ENCODE data around the gene VCL.
"Not testable (repeated sequence)": the region's sequence is repeated elsewhere in the genome, so short reads cannot be mapped to it uniquely, and the experiment has no call there.

The VCL gene

GRCh38 chr10:73959484-73960243, 38.3 kb upstream of the VCL start:
- Histone ChIP-seq H3K4me3 (no peak overlapping the region), H4K20me1 (peaks cover 0 to 6% (median 0%) of the 10 kb centered on the region in 11 experiments; a peak in 2 of 22 replicates), H3K4me2 (peak overlapping the region; percentile 73 to 96 (median 88)), H3K27me3 (no peaks in the 10 kb centered on the region; a peak in 2 of 22 replicates), H3K9me3 (replicated peaks in 1 of 11) (0 out of 22 replicates have a peak, but pooled peaks cover 0 to 11% (median 0%) of the 10 kb centered on the region in 11 experiments), H3K27ac (peak overlapping the region in 8 of 11 experiments; percentile 78 to 90 (median 84); a peak in 13 of 22 replicates), H3K36me3 (no peaks in the 10 kb centered on the region), H3K4me1 (peaks cover 52 to 63% (median 57%) of the 10 kb centered on the region in 10 experiments), H3K9ac (no peak overlapping the region)
- no peak for TF ChIP-seq Cebpa-rat (IDR thresholded peaks at IDR 0.05)

- H3K27me3 ChIP-seq: no peaks in the 10 kb centered on the region; a peak in 1 of 22 replicates
- H3K4me3 ChIP-seq: no peak overlapping the region
- no peaks in the 10 kb centered on the region for H3K36me3 ChIP-seq
- H4K20me1 ChIP-seq: no peaks in the 10 kb centered on the region
- no peak overlapping the region for H3K27ac ChIP-seq
- TF ChIP-seq Cebpa-rat (IDR thresholded peaks at IDR 0.05): no peak
- peaks cover 27 to 41% (median 36%) of the 10 kb centered on the region in 10 experiments for H3K4me1 ChIP-seq
- H3K9ac ChIP-seq: no peak overlapping the region
- no peak overlapping the region for H3K4me2 ChIP-seq
- 0 out of 22 replicates have a peak, but pooled peaks cover 0 to 11% (median 0%) of the 10 kb centered on the region in 11 experiments for H3K9me3 ChIP-seq (replicated peaks in 1 of 11)
Measured at GRCh38 chr10:73962386-73962785, 35.5 kb upstream of the VCL start.

GRCh38 chr10:73963533-73963932, 34.4 kb upstream of the VCL start:
- not testable (repeated sequence) for H3K27ac ChIP-seq, H3K4me3 ChIP-seq

GRCh38 chr10:73964743-73965142, 33.2 kb upstream of the VCL start:
- no peak overlapping the region for H3K27ac ChIP-seq
- H3K27me3 ChIP-seq: no peaks in the 10 kb centered on the region; a peak in 1 of 22 replicates
- H3K4me2 ChIP-seq: no peak overlapping the region
- no peak for TF ChIP-seq Cebpa-rat (IDR thresholded peaks at IDR 0.05)
- 0 out of 22 replicates have a peak, but pooled peaks cover 0 to 11% (median 0%) of the 10 kb centered on the region in 11 experiments for H3K9me3 ChIP-seq (replicated peaks in 1 of 11)
- H3K4me1 ChIP-seq: peaks cover 4 to 18% (median 12%) of the 10 kb centered on the region in 10 experiments
- H3K4me3 ChIP-seq: no peak overlapping the region
- no peaks in the 10 kb centered on the region for H4K20me1 ChIP-seq
- H3K9ac ChIP-seq: no peak overlapping the region
- no peaks in the 10 kb centered on the region for H3K36me3 ChIP-seq

More at GRCh38 chr10:73963533-73963932, 34.4 kb upstream of the VCL start:
- not testable (repeated sequence) for H3K27me3 ChIP-seq, H4K20me1 ChIP-seq, H3K9ac ChIP-seq, H3K36me3 ChIP-seq, H3K4me2 ChIP-seq
- Histone ChIP-seq H3K4me1 (peaks cover 16 to 30% (median 24%) of the 10 kb centered on the region in 10 experiments), H3K9me3 (replicated peaks in 1 of 11) (0 out of 22 replicates have a peak, but pooled peaks cover 0 to 11% (median 0%) of the 10 kb centered on the region in 11 experiments)

- H3K9me3 ChIP-seq (replicated peaks in 1 of 11): 0 out of 22 replicates have a peak, but pooled peaks cover 0 to 11% (median 0%) of the 10 kb centered on the region in 11 experiments
- H4K20me1 ChIP-seq, H3K9ac ChIP-seq, H3K27ac ChIP-seq, H3K36me3 ChIP-seq, H3K27me3 ChIP-seq, H3K4me3 ChIP-seq: not testable (repeated sequence)
- peaks cover 0 to 12% (median 6%) of the 10 kb centered on the region in 10 experiments; a peak in 13 of 20 replicates for H3K4me1 ChIP-seq
- 0 out of 22 replicates have a peak overlapping the region, but pooled peaks of 1 of the 11 experiments have one; percentile 4 for H3K4me2 ChIP-seq
Measured at GRCh38 chr10:73965267-73965889, 32.5 kb upstream of the VCL start.

GRCh38 chr10:73965890-73966768, 31.8 kb upstream of the VCL start:
- H3K9me3 ChIP-seq (replicated peaks in 1 of 11): 0 out of 22 replicates have a peak, but pooled peaks cover 0 to 11% (median 0%) of the 10 kb centered on the region in 11 experiments
- no peak overlapping the region for H3K4me3 ChIP-seq
- 0 out of 22 replicates have a peak overlapping the region, but pooled peaks of 2 of the 11 experiments have one; percentile 4 to 11 for H3K4me2 ChIP-seq
- TF ChIP-seq Cebpa-rat (IDR thresholded peaks at IDR 0.05): no peak
- no peaks in the 10 kb centered on the region for H3K36me3 ChIP-seq
- H3K4me1 ChIP-seq: peaks cover 0 to 9% (median 5%) of the 10 kb centered on the region in 10 experiments; a peak in 6 of 20 replicates
- no peak overlapping the region for H3K9ac ChIP-seq
- no peaks in the 10 kb centered on the region for H3K27me3 ChIP-seq
- H4K20me1 ChIP-seq: no peaks in the 10 kb centered on the region
- H3K27ac ChIP-seq: no peak overlapping the region

- H4K20me1 ChIP-seq: no peaks in the 10 kb centered on the region
- no peaks in the 10 kb centered on the region for H3K36me3 ChIP-seq
- no peak for TF ChIP-seq Cebpa-rat (IDR thresholded peaks at IDR 0.05)
- no peaks in the 10 kb centered on the region for H3K27me3 ChIP-seq
- H3K27ac ChIP-seq: no peak overlapping the region
- H3K9ac ChIP-seq: no peak overlapping the region
- peaks cover 0 to 9% (median 4%) of the 10 kb centered on the region in 10 experiments; a peak in 4 of 20 replicates for H3K4me1 ChIP-seq
- 0 out of 22 replicates have a peak, but pooled peaks cover 0 to 11% (median 0%) of the 10 kb centered on the region in 11 experiments for H3K9me3 ChIP-seq (replicated peaks in 1 of 11)
- H3K4me2 ChIP-seq: no peak overlapping the region
- H3K4me3 ChIP-seq: no peak overlapping the region
Measured at GRCh38 chr10:73967022-73967429, 30.9 kb upstream of the VCL start.

GRCh38 chr10:73967544-73967943, 30.4 kb upstream of the VCL start:
- no peak overlapping the region for H3K4me2 ChIP-seq

More at GRCh38 chr10:73967544-73967943, 30.4 kb upstream of the VCL start:
- Histone ChIP-seq H3K27me3 (no peaks in the 10 kb centered on the region), H4K20me1 (no peaks in the 10 kb centered on the region), H3K9ac (no peak overlapping the region), H3K27ac (no peak overlapping the region), H3K9me3 (replicated peaks in 1 of 11) (0 out of 22 replicates have a peak, but pooled peaks cover 0 to 11% (median 0%) of the 10 kb centered on the region in 11 experiments), H3K4me3 (no peak overlapping the region), H3K36me3 (no peaks in the 10 kb centered on the region), H3K4me1 (peaks cover 0 to 9% (median 4%) of the 10 kb centered on the region in 10 experiments; a peak in 4 of 20 replicates)
- TF ChIP-seq Cebpa-rat (IDR thresholded peaks at IDR 0.05): no peak

Data from BLaER1 treated with 17β-estradiol and CSF1 and Interleukin-3, amounts not matched to agents 10 nM and 100 nM (cell line).